HFF-Myc (cell line): ENCODE results near the gene VAT1L.

Experiments
- DNase-seq: peaks from one replicate; pipeline ENCODE4 v3.0.0-alpha.2; 2011; ENCODE audit warnings: low read depth; ENCODE audit errors: extremely low read depth
- H3K4me3 ChIP-seq: replicated peaks from 2 replicates; pipeline ENCODE4 v1.5.1; 2011; ENCODE audit warnings: low read depth, mild to moderate bottlenecking, control low read depth, low read length
- TF ChIP-seq, protein P1 (sequence below): IDR thresholded peaks from 2 replicates; pipeline ENCODE4 v1.5.1; 2012; ENCODE audit warnings: mild to moderate bottlenecking, low read depth, low read length, control low read depth; ENCODE audit errors: missing control alignments

VAT1L gene, protein sequence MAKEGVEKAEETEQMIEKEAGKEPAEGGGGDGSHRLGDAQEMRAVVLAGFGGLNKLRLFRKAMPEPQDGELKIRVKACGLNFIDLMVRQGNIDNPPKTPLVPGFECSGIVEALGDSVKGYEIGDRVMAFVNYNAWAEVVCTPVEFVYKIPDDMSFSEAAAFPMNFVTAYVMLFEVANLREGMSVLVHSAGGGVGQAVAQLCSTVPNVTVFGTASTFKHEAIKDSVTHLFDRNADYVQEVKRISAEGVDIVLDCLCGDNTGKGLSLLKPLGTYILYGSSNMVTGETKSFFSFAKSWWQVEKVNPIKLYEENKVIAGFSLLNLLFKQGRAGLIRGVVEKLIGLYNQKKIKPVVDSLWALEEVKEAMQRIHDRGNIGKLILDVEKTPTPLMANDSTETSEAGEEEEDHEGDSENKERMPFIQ

DNA sequence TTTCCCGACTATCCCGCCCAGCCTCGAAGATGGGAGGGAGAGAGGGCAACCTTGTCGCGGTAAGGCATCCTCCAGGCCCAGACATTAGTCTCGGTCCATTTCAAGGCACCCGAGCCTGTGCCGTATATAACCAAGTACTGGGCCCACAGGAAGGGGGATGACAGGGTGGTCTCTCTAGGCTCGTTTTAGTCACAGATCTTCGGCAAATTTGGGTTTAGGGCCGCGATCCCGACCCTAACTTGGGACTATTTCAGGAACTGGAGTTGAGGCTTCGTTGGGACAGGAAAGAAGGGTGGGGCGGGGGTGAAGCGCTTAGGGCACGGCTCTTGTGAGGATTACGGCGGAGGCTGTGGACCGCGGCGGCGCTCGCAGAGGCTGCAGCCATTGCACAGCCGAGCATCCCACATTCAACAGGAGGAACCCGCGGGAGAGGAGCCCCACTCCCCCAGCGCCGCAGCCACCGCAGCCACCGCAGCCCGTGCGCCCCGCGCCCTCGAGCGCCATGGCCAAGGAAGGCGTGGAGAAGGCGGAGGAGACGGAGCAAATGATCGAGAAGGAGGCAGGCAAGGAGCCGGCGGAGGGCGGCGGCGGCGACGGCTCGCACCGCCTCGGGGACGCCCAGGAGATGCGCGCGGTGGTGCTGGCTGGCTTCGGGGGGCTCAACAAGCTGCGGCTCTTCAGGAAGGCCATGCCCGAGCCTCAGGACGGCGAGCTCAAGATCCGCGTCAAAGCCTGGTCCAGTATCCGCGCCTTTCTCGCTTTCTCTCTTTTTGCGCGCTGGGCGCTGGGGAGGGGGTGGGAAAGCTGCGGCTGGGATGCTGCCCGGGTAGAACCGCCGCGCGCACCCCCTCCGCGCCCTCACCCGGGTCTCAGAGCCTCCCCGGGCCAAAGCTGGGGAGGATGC lies at the start of gene VAT1L:
TSS of gene VAT1L (plus strand) at position 384 of the 904 bp plus-strand sequence. CDS start at position 503, 119 bp downstream.
- TF ChIP-seq, protein P1, sequence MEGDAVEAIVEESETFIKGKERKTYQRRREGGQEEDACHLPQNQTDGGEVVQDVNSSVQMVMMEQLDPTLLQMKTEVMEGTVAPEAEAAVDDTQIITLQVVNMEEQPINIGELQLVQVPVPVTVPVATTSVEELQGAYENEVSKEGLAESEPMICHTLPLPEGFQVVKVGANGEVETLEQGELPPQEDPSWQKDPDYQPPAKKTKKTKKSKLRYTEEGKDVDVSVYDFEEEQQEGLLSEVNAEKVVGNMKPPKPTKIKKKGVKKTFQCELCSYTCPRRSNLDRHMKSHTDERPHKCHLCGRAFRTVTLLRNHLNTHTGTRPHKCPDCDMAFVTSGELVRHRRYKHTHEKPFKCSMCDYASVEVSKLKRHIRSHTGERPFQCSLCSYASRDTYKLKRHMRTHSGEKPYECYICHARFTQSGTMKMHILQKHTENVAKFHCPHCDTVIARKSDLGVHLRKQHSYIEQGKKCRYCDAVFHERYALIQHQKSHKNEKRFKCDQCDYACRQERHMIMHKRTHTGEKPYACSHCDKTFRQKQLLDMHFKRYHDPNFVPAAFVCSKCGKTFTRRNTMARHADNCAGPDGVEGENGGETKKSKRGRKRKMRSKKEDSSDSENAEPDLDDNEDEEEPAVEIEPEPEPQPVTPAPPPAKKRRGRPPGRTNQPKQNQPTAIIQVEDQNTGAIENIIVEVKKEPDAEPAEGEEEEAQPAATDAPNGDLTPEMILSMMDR = no peak
- peak within 1 kb of the TSS; percentile 44 for H3K4me3 ChIP-seq
- DNase-seq = no peak

DNA sequence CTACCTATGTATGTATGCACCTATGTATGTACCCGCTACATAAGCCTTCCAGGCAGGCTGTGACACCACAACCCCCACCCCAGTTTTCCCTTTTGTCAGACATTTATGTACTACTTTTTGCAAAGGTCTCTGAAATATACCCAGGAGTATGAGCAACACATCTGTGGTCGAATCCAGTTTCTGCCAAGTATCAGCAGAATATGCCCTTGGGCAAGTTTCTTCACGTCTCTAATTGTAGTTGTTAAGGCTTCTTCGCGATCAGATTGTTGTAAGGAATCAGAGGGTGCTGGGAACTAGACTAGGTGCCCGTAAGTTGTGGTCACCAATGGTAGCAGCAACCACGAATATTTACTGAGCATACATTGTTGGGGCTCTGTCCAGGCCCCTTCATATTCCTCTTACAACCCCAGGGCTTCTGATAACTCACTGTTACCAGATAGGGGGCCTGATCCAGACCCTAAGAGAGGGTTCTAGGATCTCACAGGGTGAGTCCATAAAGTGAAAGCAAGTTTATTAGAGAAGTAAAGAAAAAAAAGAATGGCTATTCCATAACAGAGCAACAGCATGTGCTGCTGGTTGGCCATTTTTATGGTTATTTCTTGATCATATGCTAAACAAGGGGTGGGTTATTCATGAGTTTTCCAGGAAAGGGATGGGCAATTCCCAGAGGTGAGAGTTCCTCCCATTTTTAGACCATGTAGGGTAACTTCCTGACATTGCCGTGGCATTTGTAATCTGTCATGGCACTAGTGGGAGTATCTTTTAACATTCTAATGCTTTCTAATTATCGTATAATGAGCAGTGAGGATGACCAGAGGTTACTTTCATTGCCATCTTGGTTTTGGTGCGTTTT lies 49.4 kb upstream of the VAT1L start:
- TF ChIP-seq, protein P1 = no peak
- no peak for DNase-seq
- H3K4me3 ChIP-seq = no peak overlapping the region

DNA sequence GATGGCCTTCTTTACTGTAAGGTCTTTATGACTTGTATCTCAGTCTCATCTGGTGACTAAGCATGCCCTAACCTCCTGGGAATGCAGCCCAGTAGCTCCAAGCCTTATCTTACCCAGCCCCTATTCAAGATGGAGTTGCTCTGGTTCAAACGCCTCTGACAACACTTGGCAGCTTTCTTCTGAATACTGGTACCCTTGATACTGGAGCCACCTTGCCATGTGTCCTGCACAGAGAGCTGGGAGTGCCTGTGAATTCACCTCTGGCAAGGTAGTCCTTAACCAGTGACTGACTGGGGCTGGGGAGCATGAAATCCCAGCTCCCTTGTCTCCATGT lies 48.8 kb upstream of the VAT1L start:
- no peak for DNase-seq
- no peak overlapping the region for H3K4me3 ChIP-seq
- TF ChIP-seq, protein P1 = no peak

DNA sequence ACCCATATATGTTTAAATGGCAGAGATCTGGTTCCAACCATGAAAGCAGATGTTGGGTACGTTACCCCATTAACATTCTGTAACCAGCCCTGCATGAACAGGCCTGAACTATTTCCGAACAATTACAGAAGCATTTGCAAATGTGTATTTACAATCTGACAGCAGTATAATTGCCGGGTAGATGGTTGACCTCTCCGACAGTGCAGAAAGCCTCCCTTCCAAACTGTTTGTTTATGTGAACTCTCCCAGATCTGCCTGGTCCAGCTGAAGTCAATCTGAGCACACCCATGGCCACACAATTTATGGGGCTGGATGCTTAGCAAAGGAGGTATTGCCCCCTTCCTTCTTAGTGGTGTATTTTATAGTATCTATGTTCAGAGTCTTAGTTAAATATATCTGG lies 44.2 kb upstream of the VAT1L start:
- no peak for DNase-seq
- H3K4me3 ChIP-seq = no peak overlapping the region
- TF ChIP-seq, protein P1 = no peak

DNA sequence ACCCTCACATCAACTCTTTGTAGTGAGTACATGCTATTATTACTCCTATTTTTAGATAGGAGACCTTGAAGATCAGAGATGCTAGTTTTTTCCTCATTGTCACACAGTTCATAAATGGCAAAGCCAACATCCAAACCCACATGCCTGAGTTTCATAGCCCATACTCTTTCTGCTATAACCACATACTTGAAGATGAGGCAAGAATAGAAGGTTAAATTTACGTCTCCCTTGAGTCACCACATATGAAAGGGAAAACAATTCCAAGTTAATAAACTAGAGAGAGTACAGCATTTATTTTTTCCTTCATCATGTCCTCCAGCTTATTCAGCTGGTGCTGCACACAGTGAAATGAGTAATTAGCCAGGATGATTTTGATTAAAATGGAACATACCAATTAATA lies 42.4 kb upstream of the VAT1L start:
- no peak overlapping the region for H3K4me3 ChIP-seq
- TF ChIP-seq, protein P1 = no peak
- DNase-seq = no peak

DNA sequence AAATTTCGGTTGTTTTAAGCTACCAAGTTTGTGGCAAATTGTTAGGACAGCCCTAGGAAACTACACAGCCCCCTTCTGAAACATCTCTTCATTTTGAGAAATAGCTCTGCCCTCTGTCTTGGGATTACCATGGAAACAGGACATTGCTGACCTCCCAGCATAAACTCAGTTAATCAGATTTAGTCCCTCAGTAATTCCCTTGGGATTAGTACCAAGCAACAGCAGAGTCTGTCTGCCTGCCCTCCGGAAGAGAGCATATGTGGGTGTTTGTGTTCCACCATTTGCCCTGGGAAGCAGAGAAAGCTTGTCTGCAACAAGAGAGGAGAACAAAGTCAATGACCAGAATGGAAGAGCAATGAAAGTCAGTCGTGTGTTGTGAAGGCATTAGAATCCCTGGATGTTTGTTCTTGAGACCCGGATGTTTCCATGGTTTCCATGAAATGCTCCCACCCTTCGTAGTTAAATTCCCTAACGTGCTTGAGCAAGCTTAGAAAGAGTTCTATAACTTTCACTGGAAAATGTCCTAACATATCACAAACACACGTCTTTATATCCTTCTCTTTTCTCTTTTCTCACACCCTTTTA lies 39.9 kb upstream of the VAT1L start:
- TF ChIP-seq, protein P1 = no peak
- no peak overlapping the region for H3K4me3 ChIP-seq
- DNase-seq = no peak
